Fibroblast of mammary gland (primary cell): ENCODE data around the gene ILK.

Source experiments
- DNase-seq: peaks from one replicate; pipeline ENCODE4 v3.0.0-alpha.2; 2010; ENCODE audit warnings: low read depth
- H3K4me3 ChIP-seq: 2 replicates; pipeline ENCODE4 v1.5.1; 2011; ENCODE audit warnings: low read depth, mild to moderate bottlenecking, low read length, moderate library complexity; ENCODE audit not compliant: control insufficient read depth
- TF ChIP-seq, protein P1 (sequence below): conservative IDR thresholded peaks from 2 replicates; pipeline ENCODE4 v1.5.1; 2011; ENCODE audit warnings: low read depth, low read length, inconsistent platforms; ENCODE audit not compliant: control insufficient read depth, insufficient read depth

The ILK gene

DNA sequence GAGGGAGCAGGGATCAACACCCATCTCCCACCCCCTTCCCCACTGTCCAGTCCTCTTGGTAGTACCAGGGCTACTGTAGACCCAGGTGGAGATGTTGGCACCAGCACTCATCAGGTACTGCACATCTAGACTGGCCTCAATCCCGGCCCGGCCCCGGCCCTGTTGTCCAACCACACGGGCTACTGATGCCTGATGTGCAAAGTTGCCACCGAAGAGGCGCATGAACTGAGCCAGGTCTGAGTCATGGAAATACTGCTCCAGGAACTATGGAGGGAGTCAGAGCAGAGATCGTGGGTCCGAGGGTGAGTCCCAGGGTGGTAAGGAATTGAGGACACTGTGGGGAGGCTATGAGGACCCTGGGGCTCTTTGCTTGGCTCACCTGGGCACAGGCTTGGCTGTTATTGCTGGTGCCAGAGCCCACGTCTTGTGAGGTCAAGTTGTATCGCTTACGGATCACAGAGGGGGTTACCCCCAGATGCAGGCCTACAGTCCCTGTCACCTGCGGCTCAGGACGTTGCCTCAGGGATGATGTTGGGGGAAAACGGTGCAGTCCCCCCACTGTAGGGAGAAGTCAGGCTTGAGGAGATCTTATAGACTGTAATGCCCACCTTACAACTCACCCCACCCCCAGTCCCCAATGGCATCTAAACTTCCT, 13.1 kb downstream of the ILK start:
- TF ChIP-seq, protein P1, sequence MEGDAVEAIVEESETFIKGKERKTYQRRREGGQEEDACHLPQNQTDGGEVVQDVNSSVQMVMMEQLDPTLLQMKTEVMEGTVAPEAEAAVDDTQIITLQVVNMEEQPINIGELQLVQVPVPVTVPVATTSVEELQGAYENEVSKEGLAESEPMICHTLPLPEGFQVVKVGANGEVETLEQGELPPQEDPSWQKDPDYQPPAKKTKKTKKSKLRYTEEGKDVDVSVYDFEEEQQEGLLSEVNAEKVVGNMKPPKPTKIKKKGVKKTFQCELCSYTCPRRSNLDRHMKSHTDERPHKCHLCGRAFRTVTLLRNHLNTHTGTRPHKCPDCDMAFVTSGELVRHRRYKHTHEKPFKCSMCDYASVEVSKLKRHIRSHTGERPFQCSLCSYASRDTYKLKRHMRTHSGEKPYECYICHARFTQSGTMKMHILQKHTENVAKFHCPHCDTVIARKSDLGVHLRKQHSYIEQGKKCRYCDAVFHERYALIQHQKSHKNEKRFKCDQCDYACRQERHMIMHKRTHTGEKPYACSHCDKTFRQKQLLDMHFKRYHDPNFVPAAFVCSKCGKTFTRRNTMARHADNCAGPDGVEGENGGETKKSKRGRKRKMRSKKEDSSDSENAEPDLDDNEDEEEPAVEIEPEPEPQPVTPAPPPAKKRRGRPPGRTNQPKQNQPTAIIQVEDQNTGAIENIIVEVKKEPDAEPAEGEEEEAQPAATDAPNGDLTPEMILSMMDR, result no peak
- no peak for DNase-seq
- H3K4me3 ChIP-seq, result no peak overlapping the region

DNA sequence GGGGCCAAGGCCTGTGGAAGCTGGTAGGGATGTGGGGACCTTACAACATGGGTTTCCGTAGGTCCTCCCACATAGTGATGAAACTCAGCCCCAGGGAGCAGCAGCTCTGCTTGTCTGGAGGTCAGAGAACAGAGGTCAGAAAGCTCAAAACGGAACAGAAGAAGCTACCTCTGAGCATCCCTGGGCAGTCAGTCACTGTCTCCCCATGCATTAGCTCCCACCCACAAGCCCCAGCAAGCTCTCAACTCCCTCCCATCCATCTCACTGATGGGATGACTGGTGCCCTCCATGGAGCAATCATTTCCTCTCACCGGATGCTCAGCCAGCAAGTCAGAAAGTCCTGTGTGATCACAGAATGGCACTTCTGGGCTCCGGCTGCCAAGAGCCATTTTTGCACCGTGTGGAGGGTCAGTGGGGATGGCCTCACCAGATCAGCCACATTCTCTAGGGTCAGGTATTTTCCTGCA, 13.8 kb downstream of the ILK start:
- TF ChIP-seq, protein P1, result no peak
- H3K4me3 ChIP-seq, result peak overlapping the region; percentile 2
- peak; percentile 35 for DNase-seq

DNA sequence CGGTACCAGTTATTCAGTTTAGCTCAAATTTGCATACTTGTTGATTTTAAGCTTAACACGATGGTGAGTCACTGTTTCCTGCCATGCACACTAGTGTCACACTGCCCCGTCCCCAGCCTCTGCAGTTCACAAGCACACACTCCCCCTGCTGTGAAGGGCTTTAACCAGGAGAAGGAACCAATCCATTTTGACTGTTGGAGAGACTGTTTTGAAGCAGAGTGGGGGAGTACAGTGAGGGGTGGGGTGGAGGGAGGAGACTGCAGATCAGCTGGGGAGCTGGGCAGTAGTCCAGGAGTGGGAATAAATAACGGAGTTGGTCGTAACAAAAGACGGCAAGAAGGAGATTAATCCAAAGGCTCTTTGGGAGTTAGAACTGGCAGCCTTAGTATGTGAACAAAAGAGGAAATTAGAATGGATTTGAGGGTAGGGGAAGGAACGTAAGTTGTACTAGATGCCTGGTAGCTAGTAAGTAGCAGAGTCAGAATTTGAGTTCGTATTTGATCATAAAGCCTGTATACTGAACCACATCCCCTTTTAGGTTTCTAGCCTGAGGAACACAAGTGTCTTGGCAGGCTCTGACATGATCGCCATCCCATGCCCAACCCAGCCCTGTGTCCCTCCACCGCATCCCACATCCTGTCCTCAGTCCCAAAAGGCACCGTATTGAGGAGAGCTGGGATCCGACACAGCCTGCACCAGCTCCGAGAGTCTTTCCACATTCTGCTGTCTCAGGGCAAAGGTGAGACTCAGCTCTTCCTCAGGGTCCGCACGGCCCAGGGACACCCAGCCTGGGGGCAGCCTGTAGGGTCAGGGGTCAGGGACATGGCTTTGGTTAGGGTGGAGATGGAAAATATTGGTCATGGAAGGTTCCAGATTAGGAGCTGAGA, 14.8 kb downstream of the ILK start:
- peak overlapping the region; percentile 96 for H3K4me3 ChIP-seq
- TF ChIP-seq, protein P1, result no peak
- peak; percentile 70 for DNase-seq

DNA sequence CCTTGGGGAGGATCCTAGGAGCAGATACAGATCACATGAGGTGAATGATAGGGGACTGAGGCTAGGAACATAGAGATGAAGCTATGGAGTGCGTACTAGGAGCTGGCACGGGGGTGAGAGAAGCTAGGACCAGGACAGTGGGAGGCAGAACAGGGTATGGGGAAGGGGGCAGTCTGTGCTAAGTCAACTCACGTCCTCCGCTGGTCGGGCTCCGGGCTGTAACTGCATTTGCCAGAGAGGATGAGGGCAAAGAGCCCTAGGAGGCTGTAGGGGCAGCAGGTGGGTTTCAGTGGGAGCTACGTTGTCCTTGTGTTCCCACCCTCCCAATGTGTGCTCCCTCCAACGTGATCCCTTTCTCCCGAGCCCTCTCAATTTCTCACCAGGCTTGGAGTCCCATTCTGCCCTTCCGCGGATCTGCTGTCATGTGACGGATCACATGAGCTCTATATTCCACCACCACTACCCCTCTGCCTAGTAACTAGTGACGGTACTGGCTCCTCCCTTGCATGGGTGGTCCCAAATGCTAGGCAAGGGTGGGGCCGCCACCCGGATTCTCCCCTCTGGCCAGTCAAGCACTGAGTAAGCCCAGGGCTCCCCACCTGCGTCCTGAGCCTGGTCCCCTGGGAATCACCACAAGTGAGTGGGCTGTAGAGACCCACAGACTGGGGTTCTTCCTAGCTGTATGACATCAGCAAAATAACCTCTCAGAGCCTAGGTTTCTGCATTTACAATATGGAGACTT, 15.6 kb downstream of the ILK start, which contains the start of gene TPP1:
TPP1 (minus strand) TSS at position 419 of the 742 bp plus-strand sequence; CDS start at position 397, 22 bp downstream.
- TF ChIP-seq, protein P1, result no peak
- peak within 1 kb of the TSS; percentile 96 for H3K4me3 ChIP-seq
- DNase-seq, result peak; percentile 95

DNA sequence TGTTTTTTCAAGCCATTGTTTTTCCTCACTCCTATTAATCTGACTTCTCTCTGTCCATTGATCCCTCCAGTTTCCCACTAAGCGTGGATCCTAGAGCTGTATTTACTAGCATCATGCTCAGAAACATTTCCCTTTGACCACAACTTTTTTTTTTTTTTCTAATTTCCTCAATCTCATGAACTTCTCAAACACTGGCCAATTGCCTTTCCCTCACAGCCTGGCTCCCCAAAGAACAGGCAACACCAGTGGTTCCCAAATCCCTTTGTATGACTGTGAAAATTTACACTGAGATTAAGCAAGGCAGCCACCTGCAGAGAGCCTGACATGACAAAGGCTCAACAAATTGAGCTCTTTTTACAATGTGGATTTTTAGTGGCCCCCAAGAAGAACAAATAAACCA, 17.1 kb downstream of the ILK start:
- TF ChIP-seq, protein P1, result no peak
- H3K4me3 ChIP-seq, result no peak overlapping the region
- DNase-seq, result no peak

DNA sequence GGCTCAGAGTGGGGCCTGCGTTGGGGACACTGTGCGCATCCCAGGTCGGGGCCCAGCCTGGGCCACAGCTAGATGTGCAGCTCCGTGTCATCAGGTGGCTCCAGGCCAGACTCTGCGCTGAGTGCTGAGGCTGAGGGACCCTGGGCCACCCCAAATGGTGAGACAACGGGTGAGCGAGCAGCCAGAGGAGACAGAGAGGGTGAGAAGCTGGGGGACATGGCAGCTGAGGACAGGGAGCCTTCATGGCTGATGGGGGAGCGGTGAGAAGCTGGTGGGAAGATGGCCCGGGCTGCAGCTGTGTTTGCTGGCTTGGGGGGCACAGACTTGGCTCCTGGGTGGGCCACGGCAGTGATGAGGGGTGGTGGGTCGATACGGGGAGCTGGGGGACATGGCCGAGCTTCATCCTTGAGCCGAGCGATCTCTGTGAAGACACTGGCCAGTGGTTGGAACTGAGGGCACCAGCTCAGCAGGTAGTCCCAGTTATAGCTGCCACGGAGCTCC, 18.2 kb downstream of the ILK start:
- TF ChIP-seq, protein P1, result no peak
- DNase-seq, result no peak
- H3K4me3 ChIP-seq, result no peak overlapping the region
